IPS-20b (cell line): ENCODE results near the gene ANKRD35.
"Not testable (repeated sequence)": the region's sequence is repeated elsewhere in the genome, so short reads cannot be mapped to it uniquely, and the experiment has no call there.

Experiments used
- H3K27ac ChIP-seq: one replicate; pipeline ENCODE4 v1.5.1; 2013; ENCODE audit warnings: low read length
- H3K27me3 ChIP-seq: 2 replicates; pipeline ENCODE4 v1.6.1; 2013; ENCODE audit warnings: mild to moderate bottlenecking, low read length, inconsistent platforms; ENCODE audit not compliant: insufficient read depth
- H3K36me3 ChIP-seq: 2 replicates; pipeline ENCODE4 v1.6.1; 2013; ENCODE audit warnings: low read depth, mild to moderate bottlenecking, inconsistent platforms, low read length, moderate library complexity; ENCODE audit not compliant: insufficient read depth
- H3K4me1 ChIP-seq: 2 replicates; pipeline ENCODE4 v1.6.1; 2013; ENCODE audit warnings: mild to moderate bottlenecking, control low read depth, inconsistent platforms, low read length, moderate library complexity; ENCODE audit not compliant: insufficient read depth
- H3K4me3 ChIP-seq: 2 replicates; pipeline ENCODE4 v1.5.1; 2013; ENCODE audit warnings: mild to moderate bottlenecking, low read length, inconsistent platforms
- H3K9ac ChIP-seq: 2 replicates; pipeline ENCODE4 v1.6.1; 2013; ENCODE audit warnings: low read depth, mild to moderate bottlenecking, inconsistent platforms, low read length, moderate library complexity
- H3K9me3 ChIP-seq: 2 replicates; pipeline ENCODE4 v1.6.1; 2013; ENCODE audit warnings: mild to moderate bottlenecking, low read depth, low read length, inconsistent platforms; ENCODE audit not compliant: insufficient read depth

Gene ANKRD35

GRCh38 chr1:145885738-145886287, at the start of gene ANKRD35:
Gene ANKRD35 (minus strand): TSS chr1:145885866. CDS start chr1:145885758, 108 bp downstream.
- Histone ChIP-seq H3K9me3 (no peaks in the 10 kb centered on the region), H3K27me3 (peaks cover 27% of the 10 kb centered on the region), H3K4me3 (peak within 1 kb of the TSS; percentile 83), H3K27ac (no peak within 1 kb of the TSS), H3K36me3 (no peaks in the 10 kb centered on the region), H3K4me1 (peaks cover 2% of the 10 kb centered on the region; the same call in 1 of the 2 replicates), H3K9ac (no peak within 1 kb of the TSS; the same call in 1 of the 2 replicates)

- Histone ChIP-seq H3K9ac (peak overlapping the region; percentile 48; the same call in 1 of the 2 replicates), H3K27ac (peak overlapping the region; percentile 47)
- not testable (repeated sequence) for H3K36me3 ChIP-seq, H3K4me3 ChIP-seq, H3K4me1 ChIP-seq, H3K27me3 ChIP-seq, H3K9me3 ChIP-seq
Observed at GRCh38 chr1:145932522-145933009, 46.9 kb upstream of the ANKRD35 start.

GRCh38 chr1:145927916-145928643, 42.4 kb upstream of the ANKRD35 start:
- no peaks in the 10 kb centered on the region for H3K27me3 ChIP-seq
- H3K36me3 ChIP-seq: peaks cover 24% of the 10 kb centered on the region
- H3K4me3 ChIP-seq: peak overlapping the region; percentile 76
- H3K4me1 ChIP-seq: peaks cover 4% of the 10 kb centered on the region; the same call in 1 of the 2 replicates
- no peaks in the 10 kb centered on the region for H3K9me3 ChIP-seq
- peak overlapping the region; percentile 77 for H3K27ac ChIP-seq
- peak overlapping the region; percentile 98 for H3K9ac ChIP-seq

DNA sequence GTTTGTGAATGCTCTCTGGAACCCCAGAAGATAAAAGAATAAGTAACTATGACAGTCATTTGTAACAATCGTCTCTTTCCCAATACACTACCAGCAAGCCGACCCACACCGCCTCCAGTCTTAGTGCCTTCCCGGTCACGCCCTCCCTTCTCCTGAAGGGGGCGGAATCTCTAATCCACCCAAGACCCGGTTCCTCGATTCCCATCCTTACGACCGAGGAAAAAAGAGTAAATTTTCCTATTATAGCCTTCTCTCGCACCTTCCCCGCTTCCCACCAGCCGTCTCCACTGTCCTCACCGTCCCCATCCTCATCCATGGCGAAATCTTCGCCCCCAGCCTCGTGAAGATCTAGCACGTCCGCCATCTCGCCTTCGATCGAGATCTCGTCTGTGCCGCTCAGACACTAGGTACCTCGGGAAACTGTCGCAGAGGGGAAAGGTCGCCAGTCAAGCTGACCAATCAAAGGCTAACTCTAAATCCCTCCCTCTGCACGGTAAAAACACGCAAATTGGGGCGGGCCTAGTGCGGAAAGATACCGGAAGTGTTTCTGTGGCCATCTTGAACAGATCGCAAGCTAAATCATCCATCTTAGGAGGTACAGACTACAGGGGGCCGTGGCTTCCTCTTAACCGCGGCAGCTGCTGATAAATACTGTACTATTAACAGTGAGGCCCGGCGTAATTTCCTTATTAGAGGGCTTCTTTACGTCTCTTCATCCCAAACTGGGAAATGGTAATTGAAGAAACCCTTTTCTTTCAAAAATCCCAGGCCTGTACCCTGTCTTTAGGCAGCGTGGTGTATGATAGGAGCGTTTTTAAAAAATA, 41.6 kb upstream of the ANKRD35 start, which contains the start of gene RBM8A:
Gene RBM8A (minus strand): TSS at position 422 of the 824 bp plus-strand sequence. CDS start 58 bp downstream, at position 364.
- H3K9me3 ChIP-seq: no peaks in the 10 kb centered on the region
- peak within 1 kb of the TSS; percentile 76 for H3K4me3 ChIP-seq
- peak within 1 kb of the TSS; percentile 98 for H3K9ac ChIP-seq
- peaks cover 4% of the 10 kb centered on the region; the same call in 1 of the 2 replicates for H3K4me1 ChIP-seq
- H3K27me3 ChIP-seq: no peaks in the 10 kb centered on the region
- peaks cover 30% of the 10 kb centered on the region for H3K36me3 ChIP-seq
- H3K27ac ChIP-seq: peak within 1 kb of the TSS; percentile 77

DNA sequence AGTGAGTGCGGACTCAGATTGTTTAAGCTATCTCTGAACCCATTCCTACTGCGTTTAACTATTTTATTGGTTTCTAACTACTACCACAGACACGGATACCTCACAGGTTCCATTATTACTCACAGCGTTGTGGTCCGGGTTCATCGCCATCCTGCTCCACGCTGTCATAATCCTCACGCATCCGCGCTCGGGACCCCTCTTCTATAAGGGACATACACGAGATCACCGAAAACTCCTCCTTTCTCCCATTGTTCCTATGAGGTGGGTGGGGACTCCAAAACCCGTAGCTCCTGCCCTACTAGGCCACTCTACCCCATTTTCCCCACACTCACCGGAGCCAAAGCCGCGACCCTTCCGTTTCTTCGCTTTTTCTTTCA, 41.0 kb upstream of the ANKRD35 start:
- no peaks in the 10 kb centered on the region for H3K9me3 ChIP-seq

GRCh38 chr1:145922266-145922665, 36.6 kb upstream of the ANKRD35 start:
- H3K27me3 ChIP-seq: no peaks in the 10 kb centered on the region; the same call in 1 of the 2 replicates
- no peak overlapping the region for H3K4me3 ChIP-seq
- no peak overlapping the region for H3K9ac ChIP-seq
- no peak overlapping the region for H3K27ac ChIP-seq
- H3K36me3 ChIP-seq: peaks cover 39% of the 10 kb centered on the region
- H3K9me3 ChIP-seq: no peaks in the 10 kb centered on the region
- peaks cover 4% of the 10 kb centered on the region; the same call in 1 of the 2 replicates for H3K4me1 ChIP-seq

More for the DNA sequence above, 41.0 kb upstream of the ANKRD35 start:
- H3K4me3 ChIP-seq: peak overlapping the region; percentile 76
- H3K4me1 ChIP-seq: peaks cover 4% of the 10 kb centered on the region; the same call in 1 of the 2 replicates
- H3K27ac ChIP-seq: no peak overlapping the region
- peaks cover 34% of the 10 kb centered on the region for H3K36me3 ChIP-seq
- H3K9ac ChIP-seq: peak overlapping the region; percentile 98
- no peaks in the 10 kb centered on the region for H3K27me3 ChIP-seq

DNA sequence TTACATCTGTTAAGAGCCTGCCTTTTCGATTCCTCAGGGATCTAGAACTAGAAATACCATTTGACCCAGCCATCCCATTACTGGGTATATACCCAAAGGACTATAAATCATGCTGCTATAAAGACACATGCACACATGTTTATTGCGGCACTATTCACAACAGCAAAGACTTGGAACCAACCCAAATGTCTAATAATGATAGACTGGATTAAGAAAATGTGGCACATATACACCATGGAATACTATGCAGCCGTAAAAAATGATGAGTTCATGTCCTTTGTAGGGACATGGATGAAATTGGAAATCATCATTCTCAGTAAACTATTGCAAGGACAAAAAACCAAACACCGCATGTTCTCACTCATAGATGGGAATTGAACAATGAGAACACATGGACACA, 34.6 kb upstream of the ANKRD35 start:
- H3K27me3 ChIP-seq, H3K9me3 ChIP-seq, H3K27ac ChIP-seq, H3K4me1 ChIP-seq, H3K4me3 ChIP-seq, H3K9ac ChIP-seq: not testable (repeated sequence)
- H3K36me3 ChIP-seq: peaks cover 37% of the 10 kb centered on the region

- Histone ChIP-seq H3K9me3 (no peaks in the 10 kb centered on the region), H3K27me3 (no peaks in the 10 kb centered on the region; the same call in 1 of the 2 replicates), H3K4me3 (peak overlapping the region; percentile 78), H3K9ac (peak overlapping the region; percentile 70; the same call in 1 of the 2 replicates), H3K4me1 (no peaks in the 10 kb centered on the region), H3K36me3 (peaks cover 36% of the 10 kb centered on the region), H3K27ac (no peak overlapping the region)
Observed at GRCh38 chr1:145918992-145919939, 33.6 kb upstream of the ANKRD35 start.

DNA sequence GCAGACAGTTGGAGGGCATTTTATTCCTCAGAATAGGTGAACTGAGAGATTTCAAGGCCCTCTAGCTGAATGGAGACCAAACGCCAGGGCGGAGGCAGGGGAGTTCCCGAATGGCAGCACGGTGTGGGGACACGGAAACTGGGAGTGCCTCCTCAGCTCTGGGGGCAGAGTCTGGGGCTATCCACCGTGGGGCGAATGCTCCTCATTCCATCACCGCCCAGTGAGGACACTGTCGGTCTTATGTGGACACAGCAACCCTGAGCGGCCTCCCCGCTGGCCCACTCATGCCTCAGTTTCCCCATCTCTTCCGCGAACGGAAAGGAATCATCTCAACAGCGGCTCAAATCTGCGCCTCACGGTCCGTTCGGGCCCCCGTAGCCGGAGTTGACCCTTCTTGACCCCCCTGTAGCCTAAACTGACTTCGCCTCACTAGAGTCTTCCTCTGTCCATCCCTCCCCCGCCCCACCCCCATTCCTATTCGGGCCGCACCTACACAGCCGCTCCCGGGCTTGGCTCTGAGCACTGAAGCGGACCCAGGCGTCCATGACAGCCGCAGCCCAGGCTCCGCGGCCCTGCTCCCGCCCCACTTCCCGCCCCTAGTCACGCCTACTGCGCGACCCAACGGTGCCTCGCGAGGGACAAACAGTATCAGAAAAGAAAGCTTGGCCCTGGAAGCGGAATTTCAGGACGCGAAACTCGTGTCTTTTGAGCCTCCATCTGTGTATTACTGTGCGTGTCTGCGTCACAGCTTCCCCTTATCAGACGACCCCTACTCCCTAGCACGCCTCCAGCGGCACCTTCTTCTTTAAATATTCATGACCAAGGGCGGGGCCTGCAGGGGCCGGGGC, 32.7 kb upstream of the ANKRD35 start, which contains the start of gene PEX11B:
Gene PEX11B (minus strand): TSS at position 574 of the 848 bp plus-strand sequence. CDS start 29 bp downstream, at position 545.
- no peaks in the 10 kb centered on the region for H3K4me1 ChIP-seq
- no peak within 1 kb of the TSS for H3K27ac ChIP-seq
- peak within 1 kb of the TSS; percentile 78 for H3K4me3 ChIP-seq
- no peaks in the 10 kb centered on the region; the same call in 1 of the 2 replicates for H3K27me3 ChIP-seq
- peaks cover 27% of the 10 kb centered on the region for H3K36me3 ChIP-seq
- peak within 1 kb of the TSS; percentile 70; the same call in 1 of the 2 replicates for H3K9ac ChIP-seq
- H3K9me3 ChIP-seq: no peaks in the 10 kb centered on the region

DNA sequence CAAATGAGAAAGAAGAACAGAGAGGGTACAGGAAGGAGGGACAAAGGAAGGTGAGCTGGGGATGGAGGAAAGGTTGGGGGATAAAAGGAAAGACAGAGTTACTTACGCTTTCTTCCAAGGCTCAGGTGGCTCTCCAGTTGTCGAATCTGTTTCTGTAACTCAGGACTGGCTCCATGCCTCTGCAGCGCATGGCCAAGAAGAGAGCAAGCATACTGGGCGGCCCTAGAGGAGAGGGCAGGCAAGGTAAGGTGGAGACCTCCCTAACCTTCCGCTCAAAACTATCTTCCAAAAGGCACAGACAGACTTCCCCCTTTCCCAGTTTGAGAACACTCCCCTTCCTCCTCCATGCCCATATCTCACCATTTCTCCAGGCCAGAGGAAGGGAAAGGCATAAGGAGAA, 31.9 kb upstream of the ANKRD35 start:
- H3K9ac ChIP-seq: no peak overlapping the region

More for the DNA sequence above, 31.9 kb upstream of the ANKRD35 start:
- Histone ChIP-seq H3K9me3 (no peaks in the 10 kb centered on the region), H3K4me1 (no peaks in the 10 kb centered on the region), H3K27ac (no peak overlapping the region), H3K4me3 (peak overlapping the region; percentile 78), H3K36me3 (peaks cover 21% of the 10 kb centered on the region), H3K27me3 (no peaks in the 10 kb centered on the region; the same call in 1 of the 2 replicates)
